Adrenal gland (tissue), 5 donors: ENCODE results near the gene C19orf73.

ENCODE experiments used
- POLR2A ChIP-seq, 2 donors: fragments of 450-650 bp; IDR thresholded peaks; one replicate each; pipeline ENCODE4 v1.6.1; 2017; ENCODE audit warnings: antibody characterized with exemption in 2 of 2, mild to moderate bottlenecking in 2 of 2, moderate library complexity in 1 of 2
- TF ChIP-seq, protein P1 (sequence below), 6 experiments: fragments of 450-650 bp in 4 of 6; fragments of 200-600 bp in 2 of 6; sonication (generic) in 1 of 6; IDR thresholded peaks; 1 replicate in 5 of 6; 2 replicates in 1 of 6; pipeline versions ENCODE4 v1.5.1 to v1.8.0; 2016 to 2021; ENCODE audit warnings: antibody characterized with exemption in 6 of 6, mild to moderate bottlenecking in 2 of 6, moderate library complexity in 1 of 6
- donor health status: DM: no; HTN: no; CAD: no.

DNA sequence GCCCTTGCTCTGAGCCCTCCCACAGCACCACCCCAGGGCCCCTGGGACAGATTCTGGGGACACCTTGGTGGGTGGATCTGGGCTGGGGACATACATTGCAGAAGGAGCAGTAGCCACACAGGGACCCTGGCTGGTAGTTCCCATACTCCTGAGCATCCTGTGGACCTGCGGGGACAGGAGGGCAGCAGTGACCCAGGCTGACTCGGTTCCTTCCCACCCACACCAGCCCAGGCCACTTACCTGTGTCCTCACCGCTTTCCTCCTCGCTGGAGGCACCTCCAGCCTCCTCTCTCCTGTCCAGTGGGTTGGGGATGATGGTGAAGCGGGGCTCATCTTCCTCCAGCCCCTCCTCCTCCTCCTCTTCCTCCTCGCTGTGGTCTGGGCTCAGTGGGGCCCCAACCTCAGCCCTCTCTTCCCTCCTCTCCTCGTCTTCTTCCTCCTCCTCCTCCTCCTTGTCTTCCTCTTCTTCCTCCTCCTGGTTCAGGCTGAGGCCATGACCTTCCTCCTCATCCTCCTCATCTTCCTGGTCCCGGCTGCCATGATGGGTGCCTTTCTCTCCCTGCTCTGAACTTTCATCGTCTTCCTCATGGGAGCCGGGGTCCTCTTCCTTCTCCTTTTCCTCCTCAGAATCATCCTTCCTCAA lies 34.3 kb upstream of the C19orf73 start:
- TF ChIP-seq, protein P1, sequence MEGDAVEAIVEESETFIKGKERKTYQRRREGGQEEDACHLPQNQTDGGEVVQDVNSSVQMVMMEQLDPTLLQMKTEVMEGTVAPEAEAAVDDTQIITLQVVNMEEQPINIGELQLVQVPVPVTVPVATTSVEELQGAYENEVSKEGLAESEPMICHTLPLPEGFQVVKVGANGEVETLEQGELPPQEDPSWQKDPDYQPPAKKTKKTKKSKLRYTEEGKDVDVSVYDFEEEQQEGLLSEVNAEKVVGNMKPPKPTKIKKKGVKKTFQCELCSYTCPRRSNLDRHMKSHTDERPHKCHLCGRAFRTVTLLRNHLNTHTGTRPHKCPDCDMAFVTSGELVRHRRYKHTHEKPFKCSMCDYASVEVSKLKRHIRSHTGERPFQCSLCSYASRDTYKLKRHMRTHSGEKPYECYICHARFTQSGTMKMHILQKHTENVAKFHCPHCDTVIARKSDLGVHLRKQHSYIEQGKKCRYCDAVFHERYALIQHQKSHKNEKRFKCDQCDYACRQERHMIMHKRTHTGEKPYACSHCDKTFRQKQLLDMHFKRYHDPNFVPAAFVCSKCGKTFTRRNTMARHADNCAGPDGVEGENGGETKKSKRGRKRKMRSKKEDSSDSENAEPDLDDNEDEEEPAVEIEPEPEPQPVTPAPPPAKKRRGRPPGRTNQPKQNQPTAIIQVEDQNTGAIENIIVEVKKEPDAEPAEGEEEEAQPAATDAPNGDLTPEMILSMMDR (IDR thresholded peaks at IDR 0.05): no peak
- TF ChIP-seq POLR2A (IDR thresholded peaks at IDR 0.05): no peak
